HG03520 (cell line): ENCODE results near the gene EFCAB8.

ENCODE experiments used
- ATAC-seq: cut with Tn5 transposase; IDR thresholded peaks from one replicate; pipeline ENCODE4 v1.9.1; 2021; ENCODE audit warnings: mild to moderate bottlenecking, moderate library complexity; ENCODE audit not compliant: unreplicated experiment

The EFCAB8 gene

GRCh38 chr20:32858701-32859372 lies at the start of gene EFCAB8:
Gene EFCAB8 (plus strand): TSS chr20:32858923. CDS start chr20:32863793, 4,870 bp downstream.
- ATAC-seq: no peak

GRCh38 chr20:32809907-32810306 lies 48.8 kb upstream of the EFCAB8 start:
- ATAC-seq: no peak

- no peak for ATAC-seq
Observed at GRCh38 chr20:32810941-32811340, 47.8 kb upstream of the EFCAB8 start.

- no peak for ATAC-seq
Observed at GRCh38 chr20:32811886-32812285, 46.8 kb upstream of the EFCAB8 start.

- ATAC-seq: peak; percentile 32
Observed at GRCh38 chr20:32819992-32820697, 38.6 kb upstream of the EFCAB8 start.

- peak; percentile 5 for ATAC-seq
Observed at GRCh38 chr20:32820698-32821377, 37.9 kb upstream of the EFCAB8 start.

- no peak for ATAC-seq
Observed at GRCh38 chr20:32822225-32822624, 36.5 kb upstream of the EFCAB8 start.

GRCh38 chr20:32823078-32823477 lies 35.6 kb upstream of the EFCAB8 start:
- no peak for ATAC-seq

- no peak for ATAC-seq
Observed at GRCh38 chr20:32823737-32824588, 34.8 kb upstream of the EFCAB8 start.

GRCh38 chr20:32828029-32828680 lies 30.6 kb upstream of the EFCAB8 start:
- ATAC-seq: no peak

- ATAC-seq: no peak
Observed at GRCh38 chr20:32829311-32830005, 29.3 kb upstream of the EFCAB8 start.

GRCh38 chr20:32830437-32830836 lies 28.3 kb upstream of the EFCAB8 start:
- no peak for ATAC-seq

GRCh38 chr20:32831982-32832381 lies 26.7 kb upstream of the EFCAB8 start:
- ATAC-seq: no peak

GRCh38 chr20:32832664-32833063 lies 26.1 kb upstream of the EFCAB8 start:
- ATAC-seq: no peak

GRCh38 chr20:32834972-32835371 lies 23.8 kb upstream of the EFCAB8 start:
- no peak for ATAC-seq

GRCh38 chr20:32837157-32837556 lies 21.6 kb upstream of the EFCAB8 start:
- no peak for ATAC-seq

- no peak for ATAC-seq
Observed at GRCh38 chr20:32839227-32839981, 19.3 kb upstream of the EFCAB8 start.

GRCh38 chr20:32839982-32840285 lies 18.8 kb upstream of the EFCAB8 start:
- ATAC-seq: no peak

GRCh38 chr20:32841174-32841573 lies 17.5 kb upstream of the EFCAB8 start:
- no peak for ATAC-seq
